HUES6 (cell line): ENCODE measurements around the gene CSTA.

Source experiments
- H3K27ac ChIP-seq: 2 replicates; pipeline ENCODE4 v1.7.0; 2013; ENCODE audit warnings: low read depth, mild to moderate bottlenecking, low read length, inconsistent platforms
- H3K27me3 ChIP-seq: 2 replicates; pipeline ENCODE4 v1.6.1; 2013; ENCODE audit warnings: low read length; ENCODE audit not compliant: control insufficient read depth, insufficient read depth
- H3K36me3 ChIP-seq: 2 replicates; pipeline ENCODE4 v1.6.1; 2013; ENCODE audit warnings: low read length; ENCODE audit not compliant: control insufficient read depth, insufficient read depth
- H3K4me1 ChIP-seq: 2 replicates; pipeline ENCODE4 v1.6.1; 2013; ENCODE audit warnings: low read length; ENCODE audit not compliant: control insufficient read depth, insufficient read depth
- H3K4me3 ChIP-seq: 2 replicates; pipeline ENCODE4 v1.5.1; 2013; ENCODE audit warnings: low read depth, low read length
- H3K9ac ChIP-seq: one replicate; pipeline ENCODE4 v1.6.1; 2013; ENCODE audit warnings: mild to moderate bottlenecking, low read length
- H3K9me3 ChIP-seq: 2 replicates; pipeline ENCODE4 v1.6.1; 2013; ENCODE audit warnings: low read depth, low read length; ENCODE audit not compliant: control insufficient read depth, insufficient read depth

Gene CSTA

DNA sequence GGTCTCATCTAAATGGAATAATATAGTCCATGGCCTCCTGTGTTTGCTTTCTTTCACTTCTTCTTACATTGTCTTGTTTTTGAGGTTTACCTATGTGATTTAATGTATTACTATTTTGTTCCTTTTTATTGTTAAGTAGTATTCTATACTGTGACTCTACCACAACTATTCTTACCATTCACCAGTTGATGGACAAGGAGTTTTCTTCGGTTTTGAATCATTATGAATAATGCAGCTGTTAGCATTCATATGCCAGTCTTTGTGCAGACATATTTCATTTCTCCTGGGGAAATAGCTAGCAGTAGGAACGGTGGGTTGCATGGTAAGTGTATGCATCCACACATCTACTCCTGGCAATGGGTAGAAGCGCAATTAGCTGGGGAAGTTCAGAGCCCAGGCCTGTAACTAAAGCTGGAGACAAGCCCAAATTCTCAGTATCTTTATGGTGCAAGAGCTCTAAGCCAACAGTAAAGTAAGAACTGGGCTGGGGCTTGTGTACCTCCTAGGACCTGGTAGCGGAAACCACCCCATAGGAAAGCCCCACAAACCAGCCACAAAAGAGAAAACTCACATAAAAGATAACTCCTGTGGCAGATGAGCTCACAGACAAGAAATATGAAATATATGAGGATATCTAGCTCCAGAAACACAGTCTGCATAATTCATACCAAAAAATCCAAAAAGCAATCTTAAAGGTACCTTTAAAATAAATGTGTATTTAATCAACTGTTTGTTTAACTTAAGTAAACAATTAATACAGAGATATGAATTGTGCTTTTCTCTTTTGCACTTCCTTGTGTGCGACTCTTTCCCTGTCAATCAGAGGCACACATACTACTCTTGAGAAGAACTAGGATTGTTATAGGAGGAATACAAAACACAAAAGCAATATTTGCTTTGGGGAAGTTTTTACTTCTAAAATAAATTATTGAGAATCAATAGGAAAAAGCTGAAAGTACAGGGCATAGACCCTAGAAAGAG is 2.7 kb upstream of the CSTA start:
- Histone ChIP-seq H3K9ac (no peak overlapping the region), H3K4me1 (no peaks in the 10 kb centered on the region), H3K9me3 (peaks cover 7% of the 10 kb centered on the region; the same call in 1 of the 2 replicates), H3K36me3 (no peaks in the 10 kb centered on the region), H3K4me3 (no peak overlapping the region), H3K27ac (no peak overlapping the region), H3K27me3 (no peaks in the 10 kb centered on the region)

DNA sequence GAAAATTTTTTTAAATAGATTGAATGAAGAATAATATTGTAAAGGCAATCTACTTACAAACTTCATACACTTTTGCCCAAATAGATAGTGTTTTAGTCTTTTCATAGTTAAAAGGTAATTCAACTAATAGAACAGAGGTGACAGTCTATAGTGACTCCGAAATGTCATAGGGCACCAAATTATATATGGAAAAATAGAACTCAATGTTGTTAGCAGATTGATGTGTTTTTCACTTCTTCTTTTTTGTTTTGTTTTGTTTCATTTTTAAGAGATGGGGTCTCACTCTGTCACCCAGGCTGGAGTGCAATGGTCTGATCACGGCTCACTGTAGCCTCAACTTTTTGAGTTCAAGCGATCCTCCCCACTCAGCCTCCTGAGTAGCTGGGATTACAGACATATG is 721 bp downstream of the CSTA start:
- Histone ChIP-seq H3K36me3 (no peaks in the 10 kb centered on the region), H3K9me3 (no peaks in the 10 kb centered on the region), H3K4me3 (no peak overlapping the region), H3K27me3 (no peaks in the 10 kb centered on the region), H3K27ac (no peak overlapping the region), H3K4me1 (no peaks in the 10 kb centered on the region), H3K9ac (no peak overlapping the region)

DNA sequence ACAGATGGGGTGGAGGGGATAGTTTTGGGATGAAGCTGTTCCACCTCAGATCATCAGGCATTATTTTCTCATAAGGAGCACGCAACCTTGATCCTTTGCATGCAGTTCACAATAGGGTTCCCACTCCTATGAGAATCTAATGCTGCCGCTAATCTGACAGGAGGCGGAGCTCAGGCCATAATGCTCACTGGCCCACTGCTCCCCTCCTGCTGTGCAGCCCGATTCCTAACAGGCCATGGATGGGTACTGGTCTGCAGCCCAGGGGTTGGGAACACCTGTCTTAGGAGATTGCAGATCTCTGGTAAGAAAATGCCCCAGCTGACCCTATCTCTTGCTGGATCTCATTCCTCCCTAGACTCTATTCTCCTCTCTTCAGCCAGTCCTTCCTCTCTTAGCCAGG is 6.8 kb downstream of the CSTA start:
- H3K4me3 ChIP-seq: no peak overlapping the region

DNA sequence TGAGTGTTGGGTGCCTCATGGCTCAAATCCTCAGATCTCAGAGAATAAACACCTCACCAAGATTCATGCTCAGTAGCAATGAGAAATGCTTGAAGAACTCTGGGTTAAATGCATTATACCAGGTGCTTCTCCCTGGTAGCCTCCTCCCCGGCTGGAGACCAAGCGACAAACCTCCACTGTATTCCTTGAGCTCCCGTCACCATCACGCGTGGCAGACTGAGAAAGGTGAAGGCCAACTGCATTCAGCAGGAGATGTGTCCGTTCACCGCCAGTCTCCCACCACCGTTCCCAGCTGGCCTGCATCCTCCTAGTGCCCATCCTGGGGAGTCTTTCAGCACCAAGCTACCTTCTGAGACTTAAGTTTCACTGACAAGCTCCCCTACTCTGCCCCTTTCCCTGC is 7.5 kb downstream of the CSTA start:
- no peaks in the 10 kb centered on the region for H3K9me3 ChIP-seq
- no peak overlapping the region for H3K27ac ChIP-seq

More for the DNA sequence above, 6.8 kb downstream of the CSTA start:
- Histone ChIP-seq H3K9me3 (no peaks in the 10 kb centered on the region), H3K27ac (no peak overlapping the region), H3K9ac (no peak overlapping the region), H3K36me3 (no peaks in the 10 kb centered on the region), H3K27me3 (no peaks in the 10 kb centered on the region), H3K4me1 (no peaks in the 10 kb centered on the region)

DNA sequence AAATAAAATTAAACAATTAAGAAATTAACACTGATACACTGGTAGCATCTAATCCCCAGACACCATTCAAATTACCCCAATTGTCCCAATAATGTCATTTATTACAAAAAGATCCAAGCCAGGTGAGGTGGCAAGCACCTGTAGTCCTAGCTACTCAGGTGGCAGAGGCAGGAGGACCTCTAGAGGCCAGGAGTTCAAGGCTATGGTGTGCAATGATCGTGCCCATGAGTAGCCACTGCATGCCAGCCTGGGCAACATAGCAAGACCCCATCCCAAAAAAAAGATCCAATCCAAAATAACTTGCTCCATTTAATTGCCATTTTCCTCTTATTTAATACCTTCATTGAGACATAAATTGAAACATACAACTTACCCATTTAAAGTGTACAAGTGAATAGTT is 17.8 kb downstream of the CSTA start:
- Histone ChIP-seq H3K4me1 (no peaks in the 10 kb centered on the region), H3K27me3 (no peaks in the 10 kb centered on the region), H3K9ac (no peak overlapping the region), H3K36me3 (no peaks in the 10 kb centered on the region), H3K27ac (no peak overlapping the region), H3K9me3 (no peaks in the 10 kb centered on the region; the same call in 1 of the 2 replicates), H3K4me3 (no peak overlapping the region)

More for the DNA sequence above, 7.5 kb downstream of the CSTA start:
- H3K36me3 ChIP-seq: no peaks in the 10 kb centered on the region
- H3K4me1 ChIP-seq: no peaks in the 10 kb centered on the region
- no peak overlapping the region for H3K4me3 ChIP-seq
- H3K27me3 ChIP-seq: no peaks in the 10 kb centered on the region
- H3K9ac ChIP-seq: no peak overlapping the region

DNA sequence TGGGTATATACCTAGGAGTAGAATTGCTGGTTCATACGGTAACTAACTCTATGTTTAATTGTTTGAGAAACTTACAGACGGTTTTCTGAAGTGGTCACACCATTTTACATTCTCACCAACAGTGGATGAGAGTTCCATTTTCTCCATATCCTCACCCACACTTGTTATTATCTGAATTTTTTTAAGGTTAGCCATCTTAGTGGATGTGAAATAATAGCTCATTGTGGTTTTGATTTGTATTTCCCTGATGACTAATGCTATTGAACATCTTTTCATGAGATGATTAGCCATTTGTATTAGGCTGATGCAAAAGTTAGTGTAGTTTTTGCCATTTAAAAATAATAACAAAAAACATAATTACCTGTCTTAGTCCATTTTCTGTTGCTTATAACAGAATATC is 18.6 kb downstream of the CSTA start:
- Histone ChIP-seq H3K9me3 (no peaks in the 10 kb centered on the region; the same call in 1 of the 2 replicates), H3K27me3 (no peaks in the 10 kb centered on the region), H3K27ac (no peak overlapping the region), H3K4me3 (no peak overlapping the region), H3K4me1 (no peaks in the 10 kb centered on the region), H3K36me3 (no peaks in the 10 kb centered on the region), H3K9ac (no peak overlapping the region)

DNA sequence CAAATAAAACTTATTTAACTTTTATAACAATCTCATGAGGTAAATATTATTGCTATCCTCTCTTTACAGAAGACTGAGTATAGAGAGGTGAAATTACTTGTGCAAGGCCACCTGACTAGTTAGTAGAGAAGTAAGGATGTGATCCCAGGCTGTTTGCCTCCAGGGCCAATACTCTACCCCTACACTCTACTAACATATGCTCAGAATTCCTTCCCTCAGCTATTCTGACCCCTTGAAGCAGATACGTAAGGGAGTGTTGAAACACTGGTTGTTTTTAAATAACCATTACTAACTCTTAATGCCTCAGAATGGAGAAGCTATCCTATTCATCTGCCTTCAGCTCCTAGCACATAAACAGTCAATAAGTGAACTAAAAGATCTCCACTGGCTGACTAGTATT is 24.1 kb downstream of the CSTA start:
- Histone ChIP-seq H3K36me3 (no peaks in the 10 kb centered on the region), H3K9ac (no peak overlapping the region), H3K9me3 (no peaks in the 10 kb centered on the region), H3K27ac (no peak overlapping the region), H3K27me3 (no peaks in the 10 kb centered on the region), H3K4me1 (no peaks in the 10 kb centered on the region), H3K4me3 (no peak overlapping the region)

DNA sequence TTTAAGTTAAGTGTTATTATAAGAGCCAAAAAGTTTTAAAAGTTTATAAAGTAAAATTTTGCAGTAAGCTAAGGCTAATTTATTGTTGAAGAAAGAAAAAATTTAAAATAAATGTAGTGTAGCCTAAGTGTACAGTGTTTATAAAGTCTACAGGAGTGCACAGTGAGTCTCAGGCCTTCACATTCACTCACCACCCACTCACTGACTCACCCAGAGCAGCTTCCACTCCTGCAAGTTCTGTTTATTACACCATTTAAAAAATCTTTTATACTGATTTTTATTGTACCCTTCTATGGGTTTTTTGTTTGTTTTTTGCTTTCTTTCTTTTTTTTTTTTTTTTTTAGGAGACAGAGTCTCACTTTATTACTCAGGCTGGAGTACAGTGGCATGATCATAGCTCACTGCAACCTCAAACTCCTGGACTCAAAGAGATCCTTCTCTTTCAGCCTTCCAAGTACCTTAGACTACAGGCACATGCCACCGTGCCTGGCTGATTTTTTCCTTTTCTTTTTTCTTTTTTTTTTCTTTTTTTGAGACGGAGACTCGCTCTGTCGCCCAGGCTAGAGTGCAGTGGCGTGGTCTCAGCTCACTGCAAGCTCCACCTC is 25.9 kb downstream of the CSTA start:
- H3K9ac ChIP-seq: no peak overlapping the region
- H3K4me1 ChIP-seq: no peaks in the 10 kb centered on the region
- no peak overlapping the region for H3K4me3 ChIP-seq
- no peak overlapping the region for H3K27ac ChIP-seq
- no peaks in the 10 kb centered on the region for H3K27me3 ChIP-seq
- no peaks in the 10 kb centered on the region for H3K36me3 ChIP-seq
- no peaks in the 10 kb centered on the region for H3K9me3 ChIP-seq

DNA sequence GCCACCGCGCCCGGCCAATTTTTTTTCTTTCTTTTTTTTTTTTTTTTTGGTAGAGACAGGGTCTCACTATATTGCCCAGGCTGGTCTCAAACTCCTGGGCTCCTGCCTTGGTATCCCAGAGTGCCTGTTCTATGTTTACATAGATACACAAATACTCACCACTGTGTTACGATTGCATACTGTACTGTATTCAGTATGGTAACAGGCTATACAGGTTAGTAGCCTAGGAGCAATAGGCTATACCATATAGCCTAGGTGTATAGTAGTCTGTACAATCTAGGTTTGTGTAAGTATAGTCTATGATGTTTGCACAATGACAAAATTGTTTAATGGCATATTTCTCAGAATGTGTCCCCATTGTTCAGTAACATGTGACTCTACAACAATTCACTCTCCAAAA is 26.6 kb downstream of the CSTA start:
- H3K4me1 ChIP-seq: no peaks in the 10 kb centered on the region
- no peaks in the 10 kb centered on the region for H3K9me3 ChIP-seq
- no peaks in the 10 kb centered on the region for H3K36me3 ChIP-seq
- no peaks in the 10 kb centered on the region for H3K27me3 ChIP-seq
- H3K9ac ChIP-seq: no peak overlapping the region
- H3K4me3 ChIP-seq: no peak overlapping the region
- H3K27ac ChIP-seq: no peak overlapping the region

DNA sequence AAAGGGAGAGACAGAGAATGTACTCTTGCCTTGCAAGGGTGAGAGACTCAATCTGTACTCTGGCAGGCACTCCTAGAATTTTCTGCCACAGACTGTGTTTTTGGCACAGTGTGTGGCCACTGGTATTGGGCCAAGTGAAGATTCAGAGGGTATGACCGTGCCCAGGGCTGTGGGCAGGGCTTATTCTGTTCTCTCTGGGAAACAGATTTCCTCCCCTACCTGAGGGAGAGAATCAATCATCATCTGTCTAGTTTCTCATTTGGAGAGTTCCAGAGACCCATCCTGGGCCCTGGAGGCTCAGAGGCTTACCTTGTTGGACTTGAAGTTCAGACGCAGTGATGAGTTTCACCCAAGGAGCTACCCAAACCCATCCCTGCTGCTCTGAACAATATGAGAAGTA is 28.2 kb downstream of the CSTA start:
- Histone ChIP-seq H3K4me3 (no peak overlapping the region), H3K36me3 (peaks cover under 1% of the 10 kb centered on the region; the same call in 1 of the 2 replicates), H3K27ac (no peak overlapping the region), H3K9me3 (no peaks in the 10 kb centered on the region), H3K9ac (no peak overlapping the region), H3K4me1 (no peaks in the 10 kb centered on the region), H3K27me3 (no peaks in the 10 kb centered on the region)

DNA sequence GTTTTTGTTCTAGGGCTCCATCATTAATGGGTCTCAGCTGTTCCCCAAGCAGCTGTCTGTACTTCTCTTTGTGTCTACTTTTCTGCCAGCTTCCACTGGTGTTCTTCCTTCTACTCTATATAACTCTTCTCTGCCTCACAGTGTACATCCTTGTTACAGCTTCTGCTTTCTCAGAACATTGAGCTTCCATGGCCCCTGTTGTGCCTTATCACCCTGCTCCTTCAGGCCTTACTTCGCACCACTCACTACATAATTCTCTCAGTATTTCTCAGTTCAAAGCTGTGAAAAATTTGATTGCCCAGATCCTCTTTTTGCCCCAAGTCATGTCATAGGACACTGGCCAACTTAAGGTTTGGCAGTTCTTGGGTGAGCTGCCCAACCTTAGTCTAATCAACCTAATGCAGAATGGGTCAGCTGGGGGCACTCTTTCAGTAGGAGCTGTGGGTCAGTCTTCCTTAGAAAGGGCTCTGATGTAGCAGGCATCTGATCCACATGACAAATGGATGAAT is 28.9 kb downstream of the CSTA start:
- Histone ChIP-seq H3K9me3 (no peaks in the 10 kb centered on the region), H3K36me3 (peaks cover 7% of the 10 kb centered on the region; the same call in 1 of the 2 replicates), H3K9ac (no peak overlapping the region), H3K4me3 (no peak overlapping the region), H3K27ac (no peak overlapping the region), H3K27me3 (no peaks in the 10 kb centered on the region), H3K4me1 (no peaks in the 10 kb centered on the region)
